HepG2 (cell line): ENCODE measurements around the gene HBA1.

Experiments
- ZFP41 ChIP-seq: sonication (generic); formaldehyde crosslinking; IDR thresholded peaks from 2 replicates; pipeline ENCODE4 v1.4.0; 2020; ENCODE audit warnings: mild to moderate bottlenecking, missing genetic modification reagents, borderline replicate concordance
- ZNF350 ChIP-seq: sonication (generic); formaldehyde crosslinking; IDR thresholded peaks from 2 replicates; pipeline ENCODE4 v1.4.0; 2020; ENCODE audit warnings: mild to moderate bottlenecking, low read depth, missing genetic modification reagents, borderline replicate concordance

DNA sequence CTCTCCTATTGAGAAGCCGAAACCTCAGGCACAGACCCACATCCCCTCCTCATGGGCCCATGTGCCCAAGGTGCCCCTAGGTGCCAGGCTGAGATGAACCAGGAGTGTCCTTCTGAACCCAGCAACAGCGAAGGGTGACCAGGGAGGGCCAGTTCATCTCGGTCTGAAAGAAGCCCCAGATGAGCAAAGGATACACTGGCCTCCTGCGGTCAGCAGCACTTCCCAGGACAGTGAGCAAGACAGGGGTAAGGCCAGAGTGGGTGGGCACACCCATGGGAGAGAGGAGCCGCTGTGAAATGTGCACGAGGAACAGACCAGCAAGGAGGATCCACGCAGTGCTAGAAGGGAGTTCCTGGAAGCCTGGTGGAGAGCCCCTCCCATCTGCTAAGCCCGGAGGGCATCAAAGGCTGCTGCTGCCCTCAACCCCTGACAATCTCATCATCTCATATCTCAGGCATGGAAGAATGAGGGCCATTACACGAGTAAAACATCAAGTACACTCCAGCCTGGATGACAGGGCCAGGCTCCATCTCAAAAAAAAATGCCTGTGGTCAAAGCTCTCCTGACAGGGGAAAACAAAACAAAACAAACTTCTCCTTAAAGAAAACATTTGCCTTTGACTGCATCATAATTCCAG, 27.3 kb upstream of the HBA1 start:
- no peak for TF ChIP-seq ZNF350 (CRISPR knock-in tag)
- TF ChIP-seq ZFP41 (CRISPR knock-in tag) = no peak
